ENCODE results near the gene GRIK3.

The GRIK3 gene

GRCh38 chr1:36981126-36981525 lies 53.2 kb downstream of the GRIK3 start:
- DNase-seq (ENCODE audit: low read depth): no peak

- no peak for DNase-seq (ENCODE audit: low read depth)
Observed at GRCh38 chr1:36977731-36978406, 56.4 kb downstream of the GRIK3 start.

- DNase-seq (ENCODE audit: low read depth): no peak
Observed at GRCh38 chr1:36975642-36976041, 58.7 kb downstream of the GRIK3 start.

- DNase-seq (ENCODE audit: low read depth): no peak
Observed at GRCh38 chr1:36973056-36973455, 61.3 kb downstream of the GRIK3 start.

- no peak for DNase-seq (ENCODE audit: low read depth)
Observed at GRCh38 chr1:36971852-36972618, 62.3 kb downstream of the GRIK3 start.

GRCh38 chr1:36968730-36969129 lies 65.6 kb downstream of the GRIK3 start:
- no peak for DNase-seq (ENCODE audit: low read depth)

GRCh38 chr1:36966242-36966641 lies 68.1 kb downstream of the GRIK3 start:
- DNase-seq (ENCODE audit: low read depth): peak; percentile 7

- no peak for DNase-seq (ENCODE audit: low read depth)
Observed at GRCh38 chr1:36965275-36966159, 68.8 kb downstream of the GRIK3 start.

GRCh38 chr1:36964830-36965229 lies 69.5 kb downstream of the GRIK3 start:
- no peak for DNase-seq (ENCODE audit: low read depth)

- no peak for DNase-seq (ENCODE audit: low read depth)
Observed at GRCh38 chr1:36963006-36963405, 71.3 kb downstream of the GRIK3 start.

- no peak for DNase-seq (ENCODE audit: low read depth)
Observed at GRCh38 chr1:36961062-36961615, 73.2 kb downstream of the GRIK3 start.

- DNase-seq (ENCODE audit: low read depth): no peak
Observed at GRCh38 chr1:36956570-36956969, 77.7 kb downstream of the GRIK3 start.

GRCh38 chr1:36955016-36955415 lies 79.3 kb downstream of the GRIK3 start:
- DNase-seq (ENCODE audit: low read depth): no peak

- DNase-seq (ENCODE audit: low read depth): no peak
Observed at GRCh38 chr1:36953061-36953460, 81.3 kb downstream of the GRIK3 start.

GRCh38 chr1:36951761-36952160 lies 82.6 kb downstream of the GRIK3 start:
- no peak for DNase-seq (ENCODE audit: low read depth)

GRCh38 chr1:36951292-36951750 lies 83.0 kb downstream of the GRIK3 start:
- DNase-seq (ENCODE audit: low read depth): no peak

GRCh38 chr1:36950604-36951291 lies 83.6 kb downstream of the GRIK3 start:
- DNase-seq (ENCODE audit: low read depth): no peak

GRCh38 chr1:36948606-36949005 lies 85.7 kb downstream of the GRIK3 start:
- DNase-seq (ENCODE audit: low read depth): no peak

- DNase-seq (ENCODE audit: low read depth): no peak
Observed at GRCh38 chr1:36948147-36948546, 86.2 kb downstream of the GRIK3 start.

GRCh38 chr1:36947384-36947783 lies 86.9 kb downstream of the GRIK3 start:
- DNase-seq (ENCODE audit: low read depth): no peak

GRCh38 chr1:36944883-36945282 lies 89.4 kb downstream of the GRIK3 start:
- no peak for DNase-seq (ENCODE audit: low read depth)

- DNase-seq (ENCODE audit: low read depth): no peak
Observed at GRCh38 chr1:36942148-36942547, 92.2 kb downstream of the GRIK3 start.
